ENCODE measurements around the gene CLEC10A.

The CLEC10A gene

DNA sequence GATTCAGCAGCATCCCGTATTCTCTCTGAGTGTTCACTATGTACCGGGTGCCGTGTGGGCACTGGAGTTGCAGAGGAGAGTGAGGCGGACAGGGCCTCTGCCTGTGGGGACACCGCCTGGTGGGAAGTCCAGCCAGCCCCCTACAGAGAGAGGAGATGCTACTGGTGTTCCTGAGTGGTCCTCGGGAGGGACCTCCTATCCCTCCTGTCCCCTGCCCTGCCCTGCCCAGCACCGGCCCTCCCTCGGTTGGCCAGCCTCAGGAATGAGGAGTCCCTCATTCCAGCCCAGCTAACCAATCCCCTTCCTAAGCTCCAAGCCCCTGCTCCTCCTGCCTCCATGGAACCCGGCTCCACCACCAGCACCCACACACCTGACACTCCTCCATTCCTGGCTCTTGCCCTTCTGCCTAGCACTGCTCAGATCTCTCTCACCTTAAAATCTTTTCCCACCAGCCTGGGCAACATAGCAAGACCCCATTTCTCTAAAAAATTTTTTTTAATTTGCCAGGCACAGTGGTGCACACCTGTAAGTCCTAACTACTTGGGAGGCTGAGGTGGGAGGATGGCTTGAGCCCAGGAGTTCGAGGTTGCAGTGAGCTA is 32.6 kb upstream of the CLEC10A start:
- H3K36me3 ChIP-seq (ENCODE audit: insufficient read depth): no peaks in the 10 kb centered on the region
- no peaks in the 10 kb centered on the region for H3K27me3 ChIP-seq (ENCODE audit: insufficient read depth, low read depth)
- no peak overlapping the region for H3K4me3 ChIP-seq (IDR thresholded peaks at IDR 0.05; ENCODE audit: insufficient read depth, low read depth, low read length)
- no peaks in the 10 kb centered on the region for H3K79me2 ChIP-seq (ENCODE audit: insufficient read depth, low read depth)
- no peak overlapping the region for H2AFZ ChIP-seq (ENCODE audit: low read depth)
- H3K4me1 ChIP-seq (ENCODE audit: low read depth, poor library complexity, severe bottlenecking): no peaks in the 10 kb centered on the region
- no peak overlapping the region for H3K9ac ChIP-seq
- H4K20me1 ChIP-seq (ENCODE audit: insufficient read depth): no peaks in the 10 kb centered on the region
- TF ChIP-seq, protein P1, sequence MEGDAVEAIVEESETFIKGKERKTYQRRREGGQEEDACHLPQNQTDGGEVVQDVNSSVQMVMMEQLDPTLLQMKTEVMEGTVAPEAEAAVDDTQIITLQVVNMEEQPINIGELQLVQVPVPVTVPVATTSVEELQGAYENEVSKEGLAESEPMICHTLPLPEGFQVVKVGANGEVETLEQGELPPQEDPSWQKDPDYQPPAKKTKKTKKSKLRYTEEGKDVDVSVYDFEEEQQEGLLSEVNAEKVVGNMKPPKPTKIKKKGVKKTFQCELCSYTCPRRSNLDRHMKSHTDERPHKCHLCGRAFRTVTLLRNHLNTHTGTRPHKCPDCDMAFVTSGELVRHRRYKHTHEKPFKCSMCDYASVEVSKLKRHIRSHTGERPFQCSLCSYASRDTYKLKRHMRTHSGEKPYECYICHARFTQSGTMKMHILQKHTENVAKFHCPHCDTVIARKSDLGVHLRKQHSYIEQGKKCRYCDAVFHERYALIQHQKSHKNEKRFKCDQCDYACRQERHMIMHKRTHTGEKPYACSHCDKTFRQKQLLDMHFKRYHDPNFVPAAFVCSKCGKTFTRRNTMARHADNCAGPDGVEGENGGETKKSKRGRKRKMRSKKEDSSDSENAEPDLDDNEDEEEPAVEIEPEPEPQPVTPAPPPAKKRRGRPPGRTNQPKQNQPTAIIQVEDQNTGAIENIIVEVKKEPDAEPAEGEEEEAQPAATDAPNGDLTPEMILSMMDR (conservative IDR thresholded peaks at IDR 0.05; ENCODE audit: low read depth, low read length): no peak
- H3K4me2 ChIP-seq: no peak overlapping the region
- no peak overlapping the region for H3K27ac ChIP-seq

DNA sequence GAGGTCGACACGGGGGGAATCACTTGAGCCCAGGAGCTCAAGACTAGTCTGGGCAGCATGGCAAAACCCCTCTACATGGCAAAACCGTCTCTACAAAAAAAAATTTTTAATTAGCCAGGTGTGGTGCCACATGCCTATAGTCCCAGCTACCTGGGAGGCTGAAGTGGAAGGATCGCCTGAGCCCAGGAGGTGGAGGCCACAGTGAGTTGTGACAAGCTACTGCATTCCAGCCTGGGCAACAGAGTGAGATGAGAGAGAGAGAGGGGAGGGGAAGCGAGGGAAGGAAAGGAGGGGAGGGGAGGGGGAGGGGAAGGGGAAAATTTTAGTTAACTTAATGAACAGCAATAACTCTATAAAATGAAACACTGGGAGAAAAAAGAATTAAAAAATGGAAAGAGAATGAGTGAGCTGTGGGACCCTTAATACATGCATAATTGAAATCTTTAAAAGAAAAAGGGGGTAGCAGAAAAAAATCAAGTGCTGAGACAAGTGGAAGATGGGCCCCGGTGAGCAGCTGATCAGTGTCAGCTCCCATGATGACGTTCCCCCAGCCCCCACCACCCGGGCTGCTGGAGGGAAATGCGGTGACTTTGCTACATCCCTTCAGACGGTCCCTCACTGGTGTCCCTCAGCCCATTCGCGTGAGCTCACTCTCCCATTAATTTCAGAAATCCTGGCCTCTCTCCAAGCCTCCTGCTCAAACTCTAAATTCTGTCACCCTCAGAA is 31.9 kb upstream of the CLEC10A start:
- Histone ChIP-seq H3K36me3 (ENCODE audit: insufficient read depth) (no peaks in the 10 kb centered on the region), H3K27ac (no peak overlapping the region), H3K4me1 (ENCODE audit: low read depth, poor library complexity, severe bottlenecking) (no peaks in the 10 kb centered on the region), H3K4me2 (no peak overlapping the region), H3K27me3 (ENCODE audit: insufficient read depth, low read depth) (no peaks in the 10 kb centered on the region), H3K9ac (no peak overlapping the region), H4K20me1 (ENCODE audit: insufficient read depth) (no peaks in the 10 kb centered on the region), H3K79me2 (ENCODE audit: insufficient read depth, low read depth) (no peaks in the 10 kb centered on the region), H2AFZ (ENCODE audit: low read depth) (no peak overlapping the region), H3K4me3 (IDR thresholded peaks at IDR 0.05; ENCODE audit: insufficient read depth, low read depth, low read length) (no peak overlapping the region)
- TF ChIP-seq, protein P1 (conservative IDR thresholded peaks at IDR 0.05; ENCODE audit: low read depth, low read length): no peak

DNA sequence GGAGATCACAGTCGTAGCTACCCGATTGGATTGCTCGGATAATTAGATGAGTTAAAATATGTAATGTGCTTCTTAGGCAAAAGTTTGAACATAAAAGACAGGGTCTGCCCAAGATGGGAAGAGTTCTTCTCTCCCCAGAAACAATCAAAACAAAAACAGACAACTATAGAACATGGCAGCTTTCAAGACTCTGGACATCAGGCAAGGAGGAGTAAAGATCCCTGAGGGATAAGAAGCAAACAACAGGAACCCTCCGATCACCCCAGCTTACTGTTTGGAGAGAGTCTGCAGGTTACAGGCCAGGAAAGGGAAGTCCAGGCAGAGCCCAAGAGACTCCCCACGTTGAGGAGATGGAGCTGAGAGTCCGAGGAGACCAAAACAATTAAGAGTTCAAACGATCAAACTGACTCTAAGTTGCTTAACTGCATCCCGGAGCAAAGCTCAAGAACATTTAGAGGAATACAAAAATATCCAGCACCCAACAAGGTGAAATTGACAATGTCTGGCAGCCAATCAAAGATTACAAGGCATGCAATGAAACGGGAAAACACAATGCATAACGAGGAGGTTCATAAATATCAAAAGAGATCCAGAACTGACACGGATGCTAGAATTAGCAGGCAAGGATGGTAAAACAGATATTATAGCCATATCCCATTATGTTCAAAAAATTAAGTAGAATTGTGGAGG is 30.7 kb upstream of the CLEC10A start:
- Histone ChIP-seq H3K36me3 (ENCODE audit: insufficient read depth) (no peaks in the 10 kb centered on the region), H2AFZ (ENCODE audit: low read depth) (no peak overlapping the region), H3K4me1 (ENCODE audit: low read depth, poor library complexity, severe bottlenecking) (no peaks in the 10 kb centered on the region), H4K20me1 (ENCODE audit: insufficient read depth) (no peaks in the 10 kb centered on the region), H3K27me3 (ENCODE audit: insufficient read depth, low read depth) (no peaks in the 10 kb centered on the region), H3K79me2 (ENCODE audit: insufficient read depth, low read depth) (no peaks in the 10 kb centered on the region), H3K4me2 (no peak overlapping the region), H3K27ac (no peak overlapping the region), H3K4me3 (IDR thresholded peaks at IDR 0.05; ENCODE audit: insufficient read depth, low read depth, low read length) (no peak overlapping the region), H3K9ac (no peak overlapping the region)
- TF ChIP-seq, protein P1 (conservative IDR thresholded peaks at IDR 0.05; ENCODE audit: low read depth, low read length): no peak

DNA sequence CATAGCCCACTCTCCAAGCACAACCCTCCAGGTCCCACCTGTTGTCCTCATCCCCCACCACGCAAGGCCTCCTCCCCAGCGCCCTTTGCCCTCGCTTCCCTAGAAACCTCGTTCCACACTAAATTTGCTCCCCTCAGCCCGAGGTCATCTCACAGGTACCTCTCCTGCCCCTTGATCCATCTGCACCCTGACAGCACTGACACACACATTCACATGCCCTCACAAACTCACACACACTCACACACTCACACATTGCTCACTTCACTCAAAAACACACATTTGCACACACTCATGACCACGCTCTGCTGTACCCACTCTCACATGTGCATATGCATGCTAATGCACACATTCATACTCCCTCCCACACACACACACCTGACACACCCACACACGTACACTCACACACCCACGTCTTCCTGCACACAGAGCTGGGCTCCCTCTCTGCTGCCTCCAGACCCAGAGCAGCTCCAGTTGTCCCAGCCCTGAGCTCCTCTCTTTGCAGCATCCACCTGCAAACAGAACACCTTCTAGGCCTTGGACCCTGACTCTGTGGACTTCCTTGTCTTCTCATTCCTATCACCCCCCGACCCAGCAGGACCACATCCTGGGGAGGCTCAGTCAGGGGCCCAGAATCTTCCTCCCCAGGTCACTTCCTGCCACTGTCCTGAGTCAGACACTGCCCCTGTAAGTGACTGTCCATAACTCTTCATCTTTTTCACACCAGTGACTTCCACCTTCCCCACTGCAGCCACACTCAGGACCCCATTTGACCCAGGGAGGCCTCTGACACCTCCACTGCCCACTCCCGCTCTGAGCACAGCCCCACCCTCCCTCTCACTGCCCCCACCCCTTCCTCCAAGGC is 29.6 kb upstream of the CLEC10A start:
- Histone ChIP-seq H3K9ac (no peak overlapping the region), H3K4me1 (ENCODE audit: low read depth, poor library complexity, severe bottlenecking) (no peaks in the 10 kb centered on the region), H2AFZ (ENCODE audit: low read depth) (no peak overlapping the region), H4K20me1 (ENCODE audit: insufficient read depth) (no peaks in the 10 kb centered on the region), H3K27ac (no peak overlapping the region), H3K4me3 (IDR thresholded peaks at IDR 0.05; ENCODE audit: insufficient read depth, low read depth, low read length) (no peak overlapping the region), H3K27me3 (ENCODE audit: insufficient read depth, low read depth) (no peaks in the 10 kb centered on the region), H3K79me2 (ENCODE audit: insufficient read depth, low read depth) (no peaks in the 10 kb centered on the region), H3K36me3 (ENCODE audit: insufficient read depth) (no peaks in the 10 kb centered on the region), H3K4me2 (no peak overlapping the region)
- TF ChIP-seq, protein P1 (conservative IDR thresholded peaks at IDR 0.05; ENCODE audit: low read depth, low read length): no peak

All from KMS-11 (cell line).